Endothelial cell of umbilical vein (primary cell): ENCODE results near the gene CDH23. TPM values are rescaled to one million over a fixed set of nuclear protein-coding genes. Genes with fewer than 3 reads are reported as not detected.

Source experiments
- BruUV-seq: library from RNA; stranded (reverse); fragments of 400-500 nt; replicated peaks from 2 replicates; lab custom pipeline; 2021; lab: Mats Ljungman, UMichigan
- CTCF ChIA-PET: fragments of 300-600, 350-600 bp; sonication (Branson Sonifier 250); formaldehyde crosslinking; loops from one replicate; lab custom pipeline; 2021; ENCODE audit warnings: antibody characterized with exemption, inconsistent platforms; lab: Charles Lee
- POLR2A ChIA-PET: fragments of 300-600, 350-600 bp; sonication (Branson Sonifier 250); formaldehyde crosslinking; loops from one replicate; lab custom pipeline; 2021; ENCODE audit warnings: antibody characterized with exemption, inconsistent platforms; lab: Charles Lee
- DNase-seq: peaks from one replicate; pipeline ENCODE4 v3.0.0-alpha.2; 2011; ENCODE audit warnings: low read depth, low spot score
- FAIRE-seq: peaks from 2 replicates; lab custom pipeline; 2011; peaks lifted over from hg19 to GRCh38; lab: Jason Lieb, UNC
- H2AFZ ChIP-seq: 2 replicates; pipeline ENCODE4 v1.6.0; 2012; ENCODE audit warnings: low read depth, low read length, control low read depth, inconsistent platforms
- H3K27ac ChIP-seq: 2 replicates; pipeline ENCODE4 v1.5.1; 2011; ENCODE audit warnings: low read depth, mild to moderate bottlenecking, control low read depth, low read length, moderate library complexity; ENCODE audit not compliant: insufficient read depth
- H3K27me3 ChIP-seq, 2 experiments: 2 replicates each; pipeline versions ENCODE4 v1.6.0 to v1.6.1; 2011; ENCODE audit warnings: low read length in 2 of 2, mixed read lengths in 1 of 2; ENCODE audit not compliant: control insufficient read depth in 2 of 2, insufficient read depth in 2 of 2
- H3K36me3 ChIP-seq, 2 experiments: 2 replicates in 1 of 2; 3 replicates in 1 of 2; pipeline ENCODE4 v1.5.1; 2011; ENCODE audit warnings: low read length in 2 of 2, mild to moderate bottlenecking in 1 of 2, moderate library complexity in 1 of 2; ENCODE audit not compliant: control insufficient read depth in 2 of 2, insufficient read depth in 2 of 2; ENCODE audit errors: extremely low read depth in 1 of 2
- H3K4me1 ChIP-seq: 3 replicates; pipeline ENCODE4 v1.5.1; 2011; ENCODE audit warnings: mild to moderate bottlenecking, low read length; ENCODE audit not compliant: control insufficient read depth, insufficient read depth; ENCODE audit errors: extremely low read depth
- H3K4me2 ChIP-seq: 2 replicates; pipeline ENCODE4 v1.6.1; 2011; ENCODE audit warnings: low read length, control low read depth, mixed read lengths; ENCODE audit not compliant: insufficient read depth
- H3K4me3 ChIP-seq, 3 experiments: fragments of 200-600 bp in 1 of 3; sonication (generic), shearing (Covaris generic) in 1 of 3; replicated peaks in 1 of 3; 2 replicates each; pipeline ENCODE4 v1.5.1; 2011 to 2016; ENCODE audit warnings: control low read depth in 3 of 3, low read length in 3 of 3, mild to moderate bottlenecking in 2 of 3, inconsistent platforms in 1 of 3, low read depth in 1 of 3, moderate library complexity in 1 of 3; ENCODE audit not compliant: insufficient read depth in 1 of 3
- H3K79me2 ChIP-seq: 2 replicates; pipeline ENCODE4 v1.6.0; 2012; ENCODE audit warnings: low read length, inconsistent platforms; ENCODE audit not compliant: control insufficient read depth, insufficient read depth
- H3K9ac ChIP-seq: replicated peaks from 2 replicates; pipeline ENCODE3; 2011; ENCODE audit warnings: low read length, control low read depth; ENCODE audit not compliant: insufficient read depth; ENCODE audit errors: extremely low read depth
- H3K9me1 ChIP-seq: replicated peaks from 3 replicates; pipeline ENCODE4 v1.6.0; 2011; ENCODE audit warnings: mild to moderate bottlenecking, low read length; ENCODE audit not compliant: control insufficient read depth, insufficient read depth; ENCODE audit errors: extremely low read depth
- H3K9me3 ChIP-seq: replicated peaks from 2 replicates; pipeline ENCODE4 v1.5.1; 2012; ENCODE audit warnings: low read length, inconsistent platforms; ENCODE audit not compliant: control insufficient read depth, insufficient read depth
- H4K20me1 ChIP-seq: replicated peaks from 2 replicates; pipeline ENCODE3; 2011; ENCODE audit warnings: mild to moderate bottlenecking, low read length; ENCODE audit not compliant: control insufficient read depth, insufficient read depth; ENCODE audit errors: extremely low read depth
- EZH2 ChIP-seq: IDR thresholded peaks from 2 replicates; pipeline ENCODE4 v1.6.1; 2012; ENCODE audit warnings: borderline replicate concordance, low read depth, mild to moderate bottlenecking, moderate library complexity, low read length, inconsistent platforms; ENCODE audit not compliant: severe bottlenecking
- FOS ChIP-seq: IDR thresholded peaks from 2 replicates; pipeline ENCODE4 v1.6.1; 2011; ENCODE audit warnings: mild to moderate bottlenecking, low read length, moderate library complexity, borderline replicate concordance; ENCODE audit not compliant: insufficient read depth
- GATA2 ChIP-seq: IDR thresholded peaks from 2 replicates; pipeline ENCODE4 v1.7.0; 2011; ENCODE audit warnings: low read depth, mild to moderate bottlenecking, moderate library complexity, mixed read lengths, low read length; ENCODE audit not compliant: insufficient read length, insufficient read depth
- JUN ChIP-seq: IDR thresholded peaks from 2 replicates; pipeline ENCODE4 v1.6.1; 2011; ENCODE audit warnings: borderline replicate concordance, low read depth; ENCODE audit not compliant: insufficient read length, insufficient read depth
- MYC ChIP-seq: IDR thresholded peaks from one replicate; pipeline ENCODE4 v1.6.1; 2011; ENCODE audit warnings: mild to moderate bottlenecking, low read depth, low read length
- POLR2A ChIP-seq: IDR thresholded peaks from 2 replicates; pipeline ENCODE4 v1.6.1; 2012; ENCODE audit warnings: low read depth, mild to moderate bottlenecking, control low read depth, low read length
- POLR2AphosphoS5 ChIP-seq: IDR thresholded peaks from 2 replicates; pipeline ENCODE4 v1.6.1; 2012; ENCODE audit warnings: low read depth, mild to moderate bottlenecking, control low read depth, low read length, moderate library complexity; ENCODE audit not compliant: insufficient read depth
- dilution Hi-C: fragments of 300-500 bp; cut with MboI; formaldehyde crosslinking; loops from one replicate; pipeline ENCODE4 v1.15.0; 2019; ENCODE audit warnings: low sequenced_read_pairs; ENCODE audit not compliant: extremely low pct_ligation_motif_present
- intact Hi-C: fragments of 100-400 bp; cut with micrococcal nuclease; formaldehyde crosslinking; loops from one replicate; pipeline ENCODE4 v1.10.0; 2022
- polyA plus RNA-seq, 4 experiments: library from polyadenylated mRNA; depleted of rRNA in 3 of 4; stranded (reverse) in 3 of 4; unstranded in 1 of 4; fragments of >200 nt; gene quantifications; 2 replicates each; pipeline versions ENCODE4 v1.2.1 to v1.2.3, GENCODE V29; 2011 to 2012; ENCODE audit warnings: missing spikeins in 1 of 4
- total RNA-seq: library from RNA; stranded (reverse); gene quantifications from 2 replicates; pipeline ENCODE4 v1.2.3, GENCODE V29; 2021
- TF ChIP-seq, protein P1 (sequence below): IDR thresholded peaks from 2 replicates; pipeline ENCODE4 v1.6.1; 2011; ENCODE audit not compliant: insufficient read depth, insufficient read length
- TF ChIP-seq, protein P2 (sequence below), 2 donors: IDR thresholded peaks; 1 replicate in 1 of 2; 2 replicates in 1 of 2; pipeline ENCODE4 v1.5.1; 2011; ENCODE audit warnings: low read length in 2 of 2, mild to moderate bottlenecking in 2 of 2, moderate library complexity in 2 of 2, control low read depth in 1 of 2, inconsistent platforms in 1 of 2, low read depth in 1 of 2; ENCODE audit not compliant: insufficient read depth in 1 of 2; ENCODE audit errors: extremely low read depth in 1 of 2

The CDH23 gene
- total and polyA plus RNA-seq, 2 donors (not counting 3 experiments of a cell fraction or from before 2014, with no cell fraction given): not detected

DNA sequence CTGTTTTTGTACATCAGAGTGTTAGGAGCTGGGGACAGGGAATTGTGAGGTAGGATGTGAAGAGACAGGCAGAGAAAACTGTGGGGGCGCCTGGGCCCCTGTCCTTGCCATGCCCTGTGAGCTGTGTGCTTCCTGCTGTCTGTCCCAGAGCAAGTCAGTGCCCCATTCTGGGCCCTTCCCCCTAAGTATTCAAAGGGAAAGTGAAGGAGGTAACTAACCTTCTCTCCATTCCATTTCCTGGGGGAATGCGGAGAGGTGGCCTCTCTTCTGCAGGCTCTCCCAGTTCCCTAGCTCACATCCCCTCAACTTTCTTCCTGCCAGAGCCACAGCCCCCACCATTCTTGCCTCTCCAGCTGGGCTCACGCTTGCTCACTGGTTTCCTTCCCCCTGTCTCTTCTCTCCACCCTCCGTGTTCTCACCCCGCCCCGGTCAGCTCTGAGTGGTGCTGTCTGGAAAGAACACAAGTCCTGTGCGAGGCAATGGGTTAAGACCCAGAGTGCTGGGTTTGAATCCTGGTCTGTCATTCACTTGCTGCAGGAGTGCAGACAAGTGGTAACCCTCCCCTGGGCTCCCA is 386.3 kb downstream of the CDH23 start:
- no TSS peak for BruUV-seq
- no peak overlapping the region for H3K4me3 ChIP-seq
- no peak overlapping the region for H3K27ac ChIP-seq
- POLR2A ChIA-PET: no interaction called here
- intact Hi-C loops: no loop called here
- dilution Hi-C loops: no loop called here
- H3K4me1 ChIP-seq: no peaks in the 10 kb centered on the region
- TF ChIP-seq POLR2AphosphoS5 (no peak), GATA2 (no peak), JUN (no peak), POLR2A (no peak)
- no peak overlapping the region for H2AFZ ChIP-seq
- DNase-seq (no peak), FAIRE-seq (no peak)
- H4K20me1 ChIP-seq: no peaks in the 10 kb centered on the region
- CTCF ChIA-PET: interaction anchor here (1.2 to 3.5 kb wide), 3 partner anchors 9 to 113 kb away, joined by 3 to 21 read pairs (median 5); partner anchors contain the start of gene VSIR
- H3K9ac ChIP-seq: no peak overlapping the region
- no peaks in the 10 kb centered on the region for H3K79me2 ChIP-seq
- H3K9me3 ChIP-seq: no peaks in the 10 kb centered on the region
- H3K4me2 ChIP-seq: no peak overlapping the region
- H3K27me3 ChIP-seq: no peaks in the 10 kb centered on the region
- no peaks in the 10 kb centered on the region for H3K9me1 ChIP-seq
- H3K36me3 ChIP-seq: no peaks in the 10 kb centered on the region

DNA sequence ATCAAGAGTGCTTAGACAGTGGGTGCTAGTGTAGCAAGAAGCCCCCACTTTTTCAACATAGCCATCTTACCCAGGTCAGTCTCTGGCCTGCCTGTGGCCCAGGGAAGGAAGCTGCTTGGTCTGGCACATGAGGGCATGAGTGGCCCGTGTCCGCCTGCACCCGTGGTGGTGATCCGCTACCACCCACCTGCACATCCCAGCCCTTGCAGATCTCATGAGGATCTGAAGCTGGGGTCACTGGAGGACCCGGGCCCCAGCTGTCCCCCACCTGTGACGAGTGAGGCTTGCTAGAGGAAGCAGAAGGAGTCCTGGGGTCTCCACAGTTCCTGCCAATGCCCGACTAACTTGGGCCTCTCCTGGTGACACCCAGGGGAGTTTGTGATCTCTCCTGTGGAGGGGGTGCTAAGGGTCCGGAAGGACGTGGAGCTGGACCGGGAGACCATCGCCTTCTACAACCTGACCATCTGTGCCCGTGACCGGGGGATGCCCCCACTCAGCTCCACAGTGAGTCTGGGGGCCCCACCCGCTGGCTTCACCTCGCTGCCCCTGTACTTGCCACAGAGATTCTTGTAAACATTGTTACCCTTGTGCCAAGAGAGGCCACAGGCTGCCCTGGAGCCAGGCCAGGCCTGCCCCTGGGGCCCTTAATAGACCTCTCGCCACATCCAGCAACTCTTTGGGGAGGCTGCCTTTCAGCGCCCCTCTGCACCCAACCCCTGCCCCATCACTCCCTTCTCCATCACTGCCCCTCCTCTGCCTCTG is 387.4 kb downstream of the CDH23 start:
- H3K4me1 ChIP-seq: no peaks in the 10 kb centered on the region
- no peaks in the 10 kb centered on the region for H3K27me3 ChIP-seq
- no peaks in the 10 kb centered on the region for H3K9me3 ChIP-seq
- no peak overlapping the region for H2AFZ ChIP-seq
- ChIA-PET CTCF (interaction anchor here (0.9 to 3.5 kb wide), 3 partner anchors 10 to 76 kb away, joined by 3 to 21 read pairs (median 4); partner anchors contain the start of gene VSIR), POLR2A (no interaction called here)
- no peaks in the 10 kb centered on the region for H3K9me1 ChIP-seq
- TF ChIP-seq POLR2A (no peak), GATA2 (no peak), JUN (no peak), POLR2AphosphoS5 (no peak), MYC (no peak), EZH2 (no peak), FOS (no peak)
- TF ChIP-seq, protein P1, sequence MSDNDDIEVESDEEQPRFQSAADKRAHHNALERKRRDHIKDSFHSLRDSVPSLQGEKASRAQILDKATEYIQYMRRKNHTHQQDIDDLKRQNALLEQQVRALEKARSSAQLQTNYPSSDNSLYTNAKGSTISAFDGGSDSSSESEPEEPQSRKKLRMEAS: no peak
- TF ChIP-seq, protein P2, sequence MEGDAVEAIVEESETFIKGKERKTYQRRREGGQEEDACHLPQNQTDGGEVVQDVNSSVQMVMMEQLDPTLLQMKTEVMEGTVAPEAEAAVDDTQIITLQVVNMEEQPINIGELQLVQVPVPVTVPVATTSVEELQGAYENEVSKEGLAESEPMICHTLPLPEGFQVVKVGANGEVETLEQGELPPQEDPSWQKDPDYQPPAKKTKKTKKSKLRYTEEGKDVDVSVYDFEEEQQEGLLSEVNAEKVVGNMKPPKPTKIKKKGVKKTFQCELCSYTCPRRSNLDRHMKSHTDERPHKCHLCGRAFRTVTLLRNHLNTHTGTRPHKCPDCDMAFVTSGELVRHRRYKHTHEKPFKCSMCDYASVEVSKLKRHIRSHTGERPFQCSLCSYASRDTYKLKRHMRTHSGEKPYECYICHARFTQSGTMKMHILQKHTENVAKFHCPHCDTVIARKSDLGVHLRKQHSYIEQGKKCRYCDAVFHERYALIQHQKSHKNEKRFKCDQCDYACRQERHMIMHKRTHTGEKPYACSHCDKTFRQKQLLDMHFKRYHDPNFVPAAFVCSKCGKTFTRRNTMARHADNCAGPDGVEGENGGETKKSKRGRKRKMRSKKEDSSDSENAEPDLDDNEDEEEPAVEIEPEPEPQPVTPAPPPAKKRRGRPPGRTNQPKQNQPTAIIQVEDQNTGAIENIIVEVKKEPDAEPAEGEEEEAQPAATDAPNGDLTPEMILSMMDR (IDR thresholded peaks at IDR 0.05; ENCODE audit: extremely low read depth in 1 of 2, insufficient read depth in 1 of 2, low read depth in 1 of 2, low read length in 2 of 2): no peak
- no peak overlapping the region for H3K27ac ChIP-seq
- H3K4me2 ChIP-seq: no peak overlapping the region
- H3K9ac ChIP-seq: no peak overlapping the region
- H3K79me2 ChIP-seq: no peaks in the 10 kb centered on the region
- H4K20me1 ChIP-seq: no peaks in the 10 kb centered on the region
- dilution Hi-C loops (no loop called here), intact Hi-C loops (no loop called here)
- DNase-seq (no peak), FAIRE-seq (no peak)
- no peak overlapping the region for H3K4me3 ChIP-seq
- H3K36me3 ChIP-seq: no peaks in the 10 kb centered on the region
- no TSS peak for BruUV-seq
